ENCODE data around the gene DPH2.

The DPH2 gene

DNA sequence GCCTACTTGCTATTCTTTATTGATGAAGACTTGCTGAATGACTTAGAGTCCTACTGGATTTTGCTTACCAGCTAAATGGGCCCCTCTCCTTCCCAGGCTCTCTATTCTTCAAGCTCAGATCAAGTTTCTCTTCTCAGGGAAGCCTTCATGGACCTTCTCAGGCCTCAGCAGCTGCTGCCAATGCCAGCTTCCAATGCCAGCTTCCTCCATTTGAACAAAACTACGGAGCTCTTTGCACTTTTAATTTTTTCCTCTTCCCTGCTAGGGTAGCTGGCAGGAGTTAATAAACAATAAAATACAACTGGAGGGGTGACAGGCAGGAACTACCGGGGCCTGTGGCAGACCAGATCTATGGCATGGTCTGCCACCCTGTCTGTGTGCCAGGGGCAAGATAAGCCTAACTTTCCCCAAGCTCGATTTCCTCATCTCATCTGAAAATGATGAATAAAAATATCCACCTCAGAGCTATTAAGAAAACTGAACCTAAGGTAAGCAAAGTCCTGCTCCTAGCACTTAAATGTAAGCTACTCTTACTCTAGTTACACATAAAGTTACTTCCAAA lies 24.1 kb upstream of the DPH2 start:
- DNase-seq, result no peak

DNA sequence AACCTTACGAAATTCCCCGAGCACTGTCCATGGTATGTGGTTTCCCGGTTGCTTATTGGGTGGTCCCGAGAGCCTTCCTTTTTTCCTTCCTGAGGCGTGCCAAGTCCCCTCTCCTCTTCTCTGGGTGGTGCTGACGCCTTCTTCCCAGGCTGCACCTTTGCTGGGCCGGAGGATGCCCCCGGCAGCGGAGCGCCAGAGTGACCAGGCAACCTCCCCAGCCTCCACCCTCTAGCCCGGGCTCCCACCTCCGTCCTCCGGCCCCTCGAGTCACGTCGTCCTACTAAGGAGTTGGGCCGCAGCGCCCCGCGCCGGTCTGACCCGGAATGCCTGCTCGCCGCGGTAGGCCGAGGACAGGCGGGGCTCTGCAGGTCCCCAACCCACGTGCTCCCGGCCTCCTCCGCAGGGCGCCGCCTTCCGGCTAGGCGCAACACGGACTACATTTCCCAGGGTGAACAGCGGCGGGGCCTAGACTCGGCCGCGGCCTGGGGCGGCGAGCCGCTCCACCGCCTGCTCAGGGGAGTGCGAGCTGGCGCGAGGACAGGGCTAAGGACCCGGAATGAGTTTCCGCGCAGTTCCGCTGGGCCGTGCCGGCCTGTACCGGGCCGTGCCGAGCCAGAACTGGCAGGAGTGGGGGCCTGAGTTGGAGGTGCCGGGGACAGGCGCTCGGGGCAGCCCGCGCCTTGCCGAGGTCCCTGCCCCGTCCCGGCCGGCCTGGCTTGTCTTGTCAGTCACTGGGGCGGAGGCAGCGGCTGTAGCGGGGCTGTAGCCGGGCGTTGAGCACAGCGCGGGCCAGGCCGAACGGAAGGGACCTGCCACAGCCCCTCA lies 23.4 kb upstream of the DPH2 start, which contains the start of gene IPO13:
Gene IPO13, plus strand, starts transcription at position 715 of the 825 bp plus-strand sequence. CDS start 651 bp downstream, outside the sequence.
- peak; percentile 78 for DNase-seq

DNA sequence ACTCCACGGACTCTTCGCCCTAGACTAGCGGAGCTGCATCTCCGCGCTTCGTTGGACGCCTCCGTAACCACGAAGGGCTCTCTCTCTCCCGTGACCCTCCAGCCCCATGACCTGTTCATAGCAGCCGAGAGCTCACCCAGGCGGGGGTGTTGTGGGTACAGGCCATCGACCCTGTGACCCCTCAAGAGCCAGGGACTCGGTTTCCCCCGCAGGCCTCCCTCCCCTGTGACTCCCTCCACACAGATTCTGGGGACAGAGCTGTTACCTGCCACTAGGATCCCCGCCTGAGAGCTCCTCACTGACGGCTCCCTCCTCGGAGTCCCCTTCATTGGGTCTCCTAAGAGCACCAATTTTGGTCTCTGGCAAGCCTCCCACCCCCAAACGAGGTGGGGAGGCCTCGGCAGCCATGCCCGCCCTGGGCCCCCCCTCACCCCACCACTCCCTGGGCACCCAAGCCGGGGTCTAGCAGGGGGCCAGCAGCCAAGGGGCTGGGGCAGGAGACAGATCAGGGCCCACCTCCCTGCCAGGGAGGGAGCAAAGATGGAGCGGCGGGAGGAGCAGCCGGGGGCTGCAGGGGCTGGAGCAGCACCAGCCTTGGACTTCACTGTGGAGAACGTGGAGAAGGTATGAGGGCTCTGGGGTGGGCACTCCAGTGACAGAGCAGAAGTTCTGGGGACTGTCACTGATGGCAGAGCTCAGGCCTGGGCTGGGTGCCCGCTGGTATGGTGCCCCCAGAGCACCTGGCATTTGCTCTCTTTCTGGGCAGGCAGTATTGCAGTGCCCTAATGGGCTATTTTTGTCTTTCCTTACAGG lies 22.5 kb upstream of the DPH2 start:
- no peak for DNase-seq

DNA sequence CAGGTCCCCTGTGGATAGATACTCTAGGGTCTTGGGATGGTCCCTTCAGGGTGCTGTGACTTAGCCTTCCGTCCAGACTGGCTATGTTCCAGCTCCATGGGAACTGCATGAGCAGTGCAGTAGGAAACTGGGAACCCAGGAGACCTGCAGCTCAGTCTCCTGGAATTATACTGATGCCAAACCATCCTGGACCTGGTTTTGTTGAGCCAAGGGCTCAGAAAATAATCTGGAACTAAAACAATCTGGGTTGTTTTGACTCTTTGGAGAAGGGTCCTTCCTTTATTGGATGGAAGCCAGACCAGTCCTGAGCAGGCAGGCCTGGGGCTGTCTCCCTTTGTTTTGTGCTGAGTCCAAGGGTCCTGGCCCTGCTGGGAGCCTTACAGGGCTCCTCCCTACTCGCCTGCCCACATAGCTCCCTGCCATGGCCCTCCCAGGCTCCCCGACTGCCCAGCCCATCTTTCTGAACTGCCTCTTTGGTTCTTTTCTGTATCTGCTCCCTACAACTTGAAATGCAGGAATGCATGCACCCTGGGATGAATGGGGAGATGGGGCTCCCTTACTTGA lies 21.9 kb upstream of the DPH2 start:
- no peak for DNase-seq

DNA sequence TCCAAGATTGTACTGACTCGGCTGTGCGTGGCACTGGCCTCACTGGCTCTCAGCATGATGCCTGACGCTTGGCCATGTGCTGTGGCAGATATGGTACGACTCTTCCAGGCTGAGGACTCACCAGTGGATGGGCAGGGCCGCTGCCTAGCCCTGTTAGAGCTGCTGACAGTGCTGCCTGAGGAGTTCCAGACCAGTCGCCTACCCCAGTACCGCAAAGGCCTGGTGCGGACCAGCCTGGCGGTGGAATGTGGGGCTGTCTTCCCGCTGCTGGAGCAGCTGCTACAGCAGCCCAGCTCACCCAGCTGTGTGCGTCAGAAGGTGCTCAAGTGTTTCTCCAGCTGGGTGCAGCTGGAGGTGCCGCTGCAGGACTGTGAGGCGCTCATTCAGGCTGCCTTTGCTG lies 20.1 kb upstream of the DPH2 start:
- no peak for DNase-seq

DNA sequence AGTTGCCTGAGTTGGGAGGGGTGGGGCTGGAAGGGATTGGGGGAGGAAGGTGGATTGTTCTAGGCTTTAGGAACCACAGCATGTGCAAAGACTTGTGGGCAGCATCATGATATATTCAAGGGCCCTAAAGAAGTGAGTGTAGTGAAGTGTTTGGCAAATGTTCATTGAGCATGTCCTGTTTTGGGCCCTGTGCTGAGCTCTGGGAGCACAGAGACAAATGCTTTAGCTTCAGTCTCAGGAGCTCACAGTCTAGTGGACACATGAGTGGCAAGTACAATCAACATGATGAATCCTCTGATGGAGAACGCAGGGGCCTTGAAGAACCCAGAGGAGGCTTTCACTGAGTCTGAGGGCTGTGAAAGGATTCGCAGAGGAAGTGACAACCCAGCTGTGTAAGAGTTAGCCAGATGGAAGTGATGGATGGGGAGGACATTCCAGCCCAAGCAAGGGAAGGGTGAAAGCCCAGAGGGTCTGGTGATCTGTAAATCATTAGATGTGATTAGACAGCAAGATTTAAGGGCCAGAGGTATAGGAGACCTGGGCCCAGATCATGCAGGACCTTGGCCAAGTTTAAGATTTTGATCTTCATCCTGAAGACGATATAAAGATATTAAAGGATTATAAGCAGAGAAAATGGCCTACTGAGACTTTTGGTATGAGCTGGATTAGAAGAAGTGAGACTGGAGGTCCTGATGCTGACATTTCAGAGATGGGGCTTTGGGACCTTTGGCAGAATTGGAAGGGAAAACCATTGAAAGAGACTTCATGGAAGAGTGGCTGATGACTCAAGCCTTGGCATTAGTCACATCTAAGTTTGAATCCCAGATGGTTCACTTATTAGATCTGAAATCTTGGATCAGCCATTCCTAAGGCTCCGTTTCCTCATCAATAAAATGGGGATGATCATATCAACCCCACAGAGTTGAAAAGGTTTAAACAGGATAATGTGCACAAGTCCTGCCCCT lies 18.5 kb upstream of the DPH2 start:
- no peak for DNase-seq

DNA sequence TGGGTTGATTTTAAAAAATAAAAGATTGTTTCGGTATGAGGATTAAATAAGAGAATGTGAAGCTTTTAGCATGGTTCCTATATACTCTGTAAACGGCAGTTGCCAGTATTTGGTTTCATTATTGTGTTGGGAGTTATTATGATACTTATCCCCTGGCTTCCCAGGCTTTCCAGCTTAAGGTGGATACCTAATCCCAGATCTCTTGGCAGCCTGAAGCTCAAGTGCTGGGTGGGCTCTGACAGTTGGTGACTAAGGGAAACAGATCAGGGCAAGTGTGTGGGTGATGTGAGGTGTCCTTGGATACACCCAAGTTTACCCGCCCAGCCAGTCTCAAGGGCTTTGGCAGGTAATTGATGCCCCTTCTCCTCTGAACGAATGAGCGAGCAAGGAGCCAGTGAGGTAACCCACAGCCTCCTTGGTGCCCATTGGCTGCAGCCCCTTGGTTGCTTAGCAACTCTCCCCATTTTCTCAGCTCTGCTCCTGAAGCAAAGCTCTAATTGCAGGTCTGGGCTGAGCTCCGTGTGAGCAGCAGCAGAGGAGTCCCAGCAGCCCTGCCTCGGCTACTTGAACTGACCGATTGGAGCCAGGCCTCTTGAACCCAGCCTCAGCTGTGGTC lies 17.0 kb upstream of the DPH2 start:
- DNase-seq, result peak; percentile 81

DNA sequence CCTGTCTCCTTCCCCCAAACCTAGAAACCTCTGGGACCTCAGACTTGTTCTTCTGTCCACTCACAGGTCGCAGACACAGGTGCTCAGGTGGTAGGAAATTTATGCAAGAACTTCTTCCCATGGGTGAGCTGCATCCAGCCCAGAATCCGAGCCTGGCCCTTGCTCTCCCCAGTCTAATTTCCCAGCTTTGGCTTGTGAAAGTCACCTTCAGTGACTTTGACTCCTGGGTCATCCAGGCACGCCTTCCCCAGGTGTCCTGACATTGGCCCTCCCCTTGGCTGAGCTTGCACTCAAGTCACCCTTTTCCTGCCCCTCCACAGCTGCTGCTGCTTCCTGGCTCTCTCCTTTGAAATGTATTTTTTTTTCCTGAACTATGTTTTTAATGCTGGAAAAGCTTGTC lies 16.4 kb upstream of the DPH2 start:
- DNase-seq, result no peak

DNA sequence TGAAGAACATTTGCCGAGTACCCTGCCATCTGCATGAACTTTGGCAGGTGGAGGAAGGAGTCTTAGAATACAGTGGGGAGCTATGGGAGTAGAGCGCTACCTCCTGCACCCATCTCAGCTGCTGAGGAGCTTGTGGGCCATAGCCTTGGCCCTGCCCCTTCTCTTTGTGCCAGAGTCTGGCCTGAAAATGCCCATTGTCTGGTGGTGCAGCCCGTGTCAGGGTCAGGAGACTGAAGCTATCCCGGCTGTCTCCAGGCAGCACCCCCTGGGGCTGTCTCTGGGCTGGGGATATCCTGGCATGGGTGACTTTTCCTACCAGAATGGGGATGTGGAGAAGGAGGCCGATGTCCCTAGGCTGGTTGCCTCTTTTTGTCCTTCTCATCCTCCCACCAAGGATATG lies 15.8 kb upstream of the DPH2 start:
- no peak for DNase-seq

DNA sequence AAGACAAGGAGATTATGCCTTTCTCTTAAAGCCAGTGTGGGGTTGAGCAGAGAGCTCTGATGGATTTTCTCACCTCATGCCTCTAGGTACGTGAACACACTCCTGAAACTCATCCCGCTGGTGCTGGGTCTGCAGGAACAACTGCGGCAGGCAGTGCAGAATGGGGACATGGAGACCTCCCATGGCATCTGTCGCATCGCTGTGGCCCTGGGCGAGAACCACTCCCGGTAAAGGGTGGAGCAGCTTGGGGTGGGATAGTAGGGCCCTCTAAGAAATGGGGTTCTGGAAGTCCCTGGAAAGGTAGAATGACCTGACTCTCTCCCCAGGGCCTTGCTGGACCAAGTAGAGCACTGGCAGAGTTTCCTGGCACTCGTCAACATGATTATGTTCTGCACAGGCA lies 13.6 kb upstream of the DPH2 start:
- DNase-seq, result no peak

DNA sequence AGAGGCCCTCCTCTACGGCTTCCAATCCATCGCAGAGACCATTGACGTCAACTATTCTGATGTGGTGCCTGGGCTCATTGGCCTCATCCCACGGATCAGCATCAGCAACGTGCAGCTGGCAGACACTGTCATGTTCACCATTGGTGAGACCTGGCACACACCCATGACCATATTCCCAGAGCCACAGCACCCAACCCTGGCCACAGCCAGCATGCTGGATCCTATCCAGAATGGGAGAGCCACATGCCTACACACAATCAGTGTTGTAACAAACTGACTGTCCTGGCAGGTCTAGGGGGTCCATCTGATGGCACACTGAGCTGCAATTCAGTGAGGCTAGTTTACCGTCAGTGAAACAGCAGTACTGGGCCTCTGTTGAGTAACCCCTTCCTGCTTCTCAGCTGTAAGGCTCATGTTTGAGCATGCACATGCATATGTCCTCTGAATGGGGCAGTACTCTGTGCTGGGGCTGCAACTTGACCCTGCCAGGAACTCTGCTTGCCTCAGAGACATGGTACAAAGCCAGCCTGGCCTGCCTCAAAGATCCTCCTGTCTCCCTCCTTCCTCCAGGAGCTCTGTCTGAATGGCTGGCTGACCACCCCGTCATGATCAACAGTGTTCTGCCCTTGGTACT lies 12.3 kb upstream of the DPH2 start:
- no peak for DNase-seq

DNA sequence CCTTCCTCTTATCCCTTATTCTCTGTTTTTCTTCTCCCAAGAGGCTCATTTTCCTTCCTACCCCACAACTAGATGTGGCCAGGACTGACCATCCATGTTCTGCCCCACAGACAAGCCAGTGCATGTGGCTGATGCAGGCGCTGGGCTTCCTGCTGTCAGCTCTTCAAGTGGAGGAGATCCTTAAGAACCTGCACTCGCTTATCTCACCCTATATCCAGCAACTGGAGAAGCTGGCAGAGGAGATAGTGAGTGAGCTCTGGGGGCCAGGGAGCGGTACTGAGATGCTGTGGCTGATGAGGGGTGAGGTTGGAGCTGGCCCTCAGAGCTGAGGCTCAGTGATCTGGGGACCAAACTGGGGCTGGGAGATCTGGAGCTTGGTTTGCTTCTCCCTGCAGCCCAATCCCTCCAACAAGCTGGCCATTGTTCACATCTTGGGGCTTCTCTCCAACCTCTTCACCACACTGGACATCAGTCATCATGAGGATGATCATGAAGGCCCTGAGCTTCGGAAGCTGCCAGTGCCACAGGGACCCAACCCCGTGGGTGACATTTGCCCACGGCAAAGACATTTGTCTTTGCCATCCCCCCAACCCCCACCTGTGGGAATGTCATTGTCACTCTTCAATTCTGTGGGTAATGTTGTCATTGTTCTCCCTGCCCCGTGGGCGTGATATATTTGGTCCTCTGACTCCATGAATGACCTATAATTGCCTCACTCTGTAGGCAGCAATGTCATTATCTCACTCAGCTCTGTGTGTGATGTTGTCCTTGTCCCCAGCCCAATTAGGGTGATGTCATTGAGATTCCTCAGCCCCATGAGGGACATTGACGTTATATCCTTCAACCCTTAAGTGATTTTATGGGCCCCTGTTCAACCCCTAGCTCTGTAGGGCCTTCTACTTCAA lies 11.2 kb upstream of the DPH2 start:
- no peak for DNase-seq

DNA sequence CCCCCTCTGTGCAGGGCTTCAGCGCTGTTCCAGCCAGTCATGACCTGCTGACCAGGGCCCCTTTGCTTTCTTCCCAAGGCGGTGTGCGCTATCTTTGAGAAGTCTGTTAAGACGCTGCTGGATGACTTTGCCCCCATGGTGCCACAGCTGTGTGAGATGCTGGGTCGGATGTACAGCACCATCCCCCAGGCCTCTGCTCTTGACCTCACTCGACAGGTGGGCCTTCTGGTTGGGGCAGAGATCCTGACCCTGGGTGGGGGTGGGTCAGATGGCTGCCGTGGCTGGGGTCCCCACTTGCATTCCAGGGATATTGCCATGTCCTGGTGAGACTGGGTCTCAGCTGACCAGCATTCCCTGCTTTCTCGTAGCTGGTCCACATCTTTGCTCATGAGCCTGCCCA lies 9.0 kb upstream of the DPH2 start:
- no peak for DNase-seq

DNA sequence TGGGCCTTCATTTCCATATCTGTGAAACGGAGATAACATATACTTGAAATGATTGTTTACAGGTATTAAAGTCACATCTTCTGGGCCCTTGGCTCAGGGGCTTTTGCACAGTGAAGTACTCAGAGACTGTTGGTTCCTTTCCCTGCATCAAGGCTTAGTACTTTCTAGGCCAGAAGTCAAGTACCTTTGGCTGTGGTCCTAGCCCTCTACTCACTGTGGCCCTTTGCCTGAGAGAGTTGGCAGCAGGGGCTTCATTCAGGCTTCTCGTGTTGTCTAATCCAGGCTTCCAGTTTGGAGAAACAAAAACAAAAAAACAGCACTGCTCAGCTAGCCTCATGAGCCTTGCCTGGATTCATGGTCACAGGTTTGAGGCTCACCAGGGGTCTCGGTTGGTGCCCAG lies 8.1 kb upstream of the DPH2 start:
- DNase-seq, result no peak

DNA sequence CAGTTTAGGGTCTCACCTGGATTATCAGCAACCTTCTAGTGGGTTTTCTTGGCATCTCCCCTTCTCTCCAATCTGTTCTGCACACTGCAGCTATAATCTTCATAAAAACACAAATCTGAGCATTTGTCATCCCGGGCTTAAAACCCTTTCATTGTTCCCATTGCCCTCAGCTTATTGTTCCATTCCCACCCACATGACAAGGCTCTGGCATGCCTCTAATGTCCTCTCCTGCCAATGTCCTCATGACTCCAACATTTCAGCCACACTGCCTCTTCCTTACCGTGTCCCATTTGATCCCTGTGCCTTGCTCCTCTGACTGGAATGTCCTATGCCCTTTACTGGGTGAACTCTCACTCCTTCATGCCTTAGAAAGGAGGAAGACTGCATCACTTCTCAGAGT lies 7.5 kb upstream of the DPH2 start:
- DNase-seq, result no peak

DNA sequence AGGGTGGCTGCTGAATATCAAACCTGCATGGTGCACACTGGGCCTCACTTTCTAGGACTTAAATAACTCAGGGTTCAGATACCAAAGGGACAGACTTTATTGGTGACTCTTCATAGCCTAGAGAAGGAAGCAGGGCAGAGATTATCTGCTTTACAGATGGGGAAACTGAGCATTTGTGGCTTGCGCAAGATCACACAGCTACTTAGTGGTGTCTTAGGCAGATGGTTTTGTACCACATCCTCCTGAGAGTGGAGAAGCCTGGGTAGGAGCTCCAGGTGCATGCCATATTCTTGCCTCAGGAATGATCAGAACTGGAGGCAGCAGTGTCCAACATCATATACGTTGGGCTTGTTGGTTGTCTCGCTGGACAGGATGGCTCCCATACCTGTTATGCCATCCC lies 6.8 kb upstream of the DPH2 start:
- no peak for DNase-seq

DNA sequence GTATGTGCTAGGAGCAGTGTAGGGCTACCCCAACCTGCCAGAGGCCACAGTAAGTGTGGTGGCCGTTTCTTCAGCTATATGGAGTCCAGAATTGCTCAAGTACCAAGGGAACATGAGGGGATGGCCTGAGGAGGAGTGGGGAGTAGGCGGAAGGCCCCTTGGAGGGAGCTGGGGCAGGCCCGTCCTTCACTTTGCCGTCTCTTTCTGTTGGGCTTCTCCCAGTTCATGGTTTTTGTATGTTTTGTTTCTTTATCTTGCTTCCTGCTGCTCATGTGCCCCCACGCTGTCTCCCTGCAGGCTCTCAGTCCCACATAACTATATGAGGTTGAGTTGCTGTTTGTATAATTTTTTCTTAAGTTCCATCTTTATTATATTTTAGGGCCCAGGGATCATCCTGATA lies 5.9 kb upstream of the DPH2 start:
- DNase-seq, result no peak

DNA sequence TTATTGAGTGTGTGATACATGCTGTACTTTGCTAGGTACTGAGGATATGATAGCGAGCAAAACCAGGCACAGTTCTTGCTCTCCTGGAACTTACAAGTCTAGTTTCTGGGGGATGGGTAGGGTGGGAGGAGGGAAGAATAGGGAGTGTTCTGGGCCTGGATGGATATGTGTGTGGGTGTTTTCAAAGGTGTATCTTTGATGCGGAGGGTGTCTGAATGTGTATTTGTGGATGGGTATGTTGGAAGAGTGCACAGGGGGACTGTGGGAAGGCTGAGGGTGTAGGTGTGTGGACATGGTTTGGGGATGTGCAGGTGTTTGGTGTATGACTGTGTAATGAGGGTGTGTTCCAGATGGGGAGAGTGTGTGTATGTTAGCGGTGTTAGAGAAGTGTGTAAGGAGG lies 4.5 kb upstream of the DPH2 start:
- DNase-seq, result no peak

DNA sequence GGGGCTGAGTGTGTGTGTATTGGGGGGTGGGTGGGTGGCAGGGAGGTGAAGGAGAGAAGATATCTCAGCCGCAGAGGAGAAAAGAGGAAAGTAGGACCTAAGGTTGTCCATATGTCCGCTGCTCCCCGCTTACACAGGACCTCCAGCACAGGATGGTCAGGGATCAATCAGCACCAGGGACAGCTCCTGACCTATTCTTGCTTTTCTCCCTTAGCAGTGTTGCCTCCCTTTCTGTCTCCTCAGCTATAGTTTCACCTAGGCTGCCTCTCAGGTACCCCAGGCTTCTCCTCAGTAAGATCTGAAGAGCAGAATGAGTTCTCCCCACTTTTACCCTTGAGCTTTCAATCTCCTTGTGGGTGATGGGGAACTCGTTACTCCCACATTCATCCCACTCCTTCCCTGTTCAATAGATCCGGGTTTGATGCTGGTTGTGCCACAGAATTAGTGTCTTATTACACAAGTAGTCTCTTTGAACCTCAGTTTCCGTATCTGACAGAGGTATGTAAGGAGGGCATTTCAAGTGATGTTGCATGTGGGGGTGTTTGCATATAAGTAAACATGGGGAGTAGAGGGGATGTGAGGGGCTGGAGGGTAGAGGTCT lies 1.4 kb upstream of the DPH2 start:
- no peak for DNase-seq

DNA sequence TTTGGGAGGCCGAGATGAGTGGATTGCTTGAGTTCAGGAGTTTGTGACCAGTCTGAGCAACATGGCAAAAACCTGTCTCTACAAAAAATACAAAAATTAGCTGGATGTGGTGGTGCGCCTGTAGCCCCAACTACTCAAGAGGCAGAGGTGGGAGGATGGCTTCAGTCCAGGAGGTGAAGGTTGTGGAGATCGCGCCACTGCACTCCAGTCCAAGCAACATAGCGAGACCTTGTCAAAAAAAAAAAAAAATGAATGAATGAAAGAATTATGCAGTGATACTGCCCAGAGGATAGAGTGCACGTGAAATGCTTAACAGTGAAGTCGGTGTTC lies 429 bp upstream of the DPH2 start:
- DNase-seq, result no peak
